ENCODE data around the gene NPC2.

DNA sequence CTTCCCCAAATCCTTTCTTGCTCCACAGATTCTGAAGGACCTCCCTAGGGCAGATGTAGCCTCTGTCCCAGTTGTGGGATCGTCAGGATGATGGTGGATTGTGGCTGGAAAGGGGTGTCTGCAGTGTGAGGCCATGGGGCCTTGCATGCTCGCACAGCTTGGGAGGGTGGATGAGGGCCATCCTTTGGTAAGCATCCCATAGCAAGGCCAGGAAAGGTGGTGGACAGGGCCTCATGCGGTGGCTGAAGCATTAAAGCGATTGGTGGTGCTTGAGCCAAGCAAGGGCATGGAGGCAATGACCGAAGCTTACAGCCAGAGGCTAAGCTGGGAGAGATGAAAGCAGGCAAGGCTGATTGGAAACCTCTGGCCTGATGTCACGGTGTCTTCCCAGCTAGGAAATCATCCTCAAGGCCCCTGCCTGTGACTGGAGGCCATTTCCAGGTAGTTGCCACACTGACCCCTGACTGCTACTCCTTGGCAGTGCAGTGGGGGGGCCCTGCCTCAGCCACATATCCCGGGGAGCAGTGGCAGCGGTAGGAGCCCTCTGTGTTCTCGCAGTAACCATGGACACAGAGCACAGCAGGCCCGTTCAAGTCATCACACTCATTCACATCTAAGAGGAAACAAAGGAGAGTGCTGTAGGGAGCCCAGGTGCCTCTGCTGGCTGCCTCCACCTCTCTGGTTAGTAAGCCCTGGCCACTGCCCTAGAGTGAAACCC is 7.5 kb upstream of the NPC2 start:
- TF ChIP-seq CTCF (IDR thresholded peaks at IDR 0.05 in 4 of 5, conservative IDR thresholded peaks at IDR 0.05 in 1 of 5) (no peak), POLR2A (IDR thresholded peaks at IDR 0.05) (no peak)

Data from gastrocnemius medialis (tissue), 4 donors.